Astrocyte of the spinal cord (primary cell): ENCODE measurements around the gene LRSAM1.

ENCODE experiments used
- DNase-seq: peaks from one replicate; pipeline ENCODE4 v3.0.0; 2011; ENCODE audit warnings: low read depth, low spot score
- H3K4me3 ChIP-seq: 2 replicates; pipeline ENCODE4 v1.5.1; 2011; ENCODE audit warnings: low read depth, mild to moderate bottlenecking, low read length, moderate library complexity
- in situ Hi-C: cut with HindIII; loops from 2 replicates; pipeline ENCODE4 v1.10.0; 2017; ENCODE audit warnings: low sequenced_read_pairs
- TF ChIP-seq, protein P1 (sequence below): IDR thresholded peaks from 2 replicates; pipeline ENCODE4 v1.5.1; 2012; ENCODE audit warnings: low read depth, mild to moderate bottlenecking, low read length, inconsistent platforms

LRSAM1 gene

DNA sequence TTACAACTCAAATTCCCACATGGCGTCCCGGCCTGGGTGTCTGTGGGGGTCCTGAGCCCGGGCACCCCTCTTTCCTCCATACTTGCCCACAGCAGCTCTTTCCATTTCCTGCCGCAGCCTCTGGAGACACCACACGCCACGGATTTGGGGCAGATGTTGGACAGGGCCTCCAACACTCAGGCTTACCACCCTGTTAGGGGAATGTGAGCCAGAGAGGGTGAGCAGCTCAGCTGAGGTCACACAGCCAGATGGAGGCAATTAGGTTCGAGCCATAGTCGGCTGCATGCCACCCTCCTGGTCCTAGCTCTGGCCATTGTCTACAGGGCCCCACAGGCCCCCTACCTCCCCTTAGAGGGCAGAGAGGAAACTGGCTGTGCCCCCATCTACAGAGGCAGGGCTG, 85.2 kb downstream of the LRSAM1 start:
- DNase-seq = no peak
- TF ChIP-seq, protein P1, sequence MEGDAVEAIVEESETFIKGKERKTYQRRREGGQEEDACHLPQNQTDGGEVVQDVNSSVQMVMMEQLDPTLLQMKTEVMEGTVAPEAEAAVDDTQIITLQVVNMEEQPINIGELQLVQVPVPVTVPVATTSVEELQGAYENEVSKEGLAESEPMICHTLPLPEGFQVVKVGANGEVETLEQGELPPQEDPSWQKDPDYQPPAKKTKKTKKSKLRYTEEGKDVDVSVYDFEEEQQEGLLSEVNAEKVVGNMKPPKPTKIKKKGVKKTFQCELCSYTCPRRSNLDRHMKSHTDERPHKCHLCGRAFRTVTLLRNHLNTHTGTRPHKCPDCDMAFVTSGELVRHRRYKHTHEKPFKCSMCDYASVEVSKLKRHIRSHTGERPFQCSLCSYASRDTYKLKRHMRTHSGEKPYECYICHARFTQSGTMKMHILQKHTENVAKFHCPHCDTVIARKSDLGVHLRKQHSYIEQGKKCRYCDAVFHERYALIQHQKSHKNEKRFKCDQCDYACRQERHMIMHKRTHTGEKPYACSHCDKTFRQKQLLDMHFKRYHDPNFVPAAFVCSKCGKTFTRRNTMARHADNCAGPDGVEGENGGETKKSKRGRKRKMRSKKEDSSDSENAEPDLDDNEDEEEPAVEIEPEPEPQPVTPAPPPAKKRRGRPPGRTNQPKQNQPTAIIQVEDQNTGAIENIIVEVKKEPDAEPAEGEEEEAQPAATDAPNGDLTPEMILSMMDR = no peak
- H3K4me3 ChIP-seq = no peak overlapping the region
- in situ Hi-C loops = no loop called here

DNA sequence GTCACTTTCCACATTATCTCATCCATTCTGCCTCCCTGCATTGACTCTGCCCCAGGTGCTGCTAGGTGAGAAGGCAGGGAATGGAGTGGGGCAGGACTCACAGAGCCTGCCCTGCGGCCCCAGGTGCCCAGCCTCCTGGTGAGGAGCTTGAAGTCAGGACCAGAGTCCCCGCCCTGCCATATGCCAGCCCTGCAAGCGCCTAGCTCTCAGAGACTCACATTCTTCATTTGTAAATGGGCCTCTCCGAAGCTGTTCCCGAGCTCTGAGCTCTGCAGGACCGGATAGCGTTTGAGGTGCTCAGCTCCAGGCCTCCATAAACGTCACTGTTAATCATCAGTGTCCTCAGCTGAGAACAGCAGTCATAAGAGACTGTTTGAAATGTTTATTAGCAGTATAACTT, 85.7 kb downstream of the LRSAM1 start:
- in situ Hi-C loops = no loop called here
- DNase-seq = peak; percentile 57
- TF ChIP-seq, protein P1 = no peak
- no peak overlapping the region for H3K4me3 ChIP-seq

DNA sequence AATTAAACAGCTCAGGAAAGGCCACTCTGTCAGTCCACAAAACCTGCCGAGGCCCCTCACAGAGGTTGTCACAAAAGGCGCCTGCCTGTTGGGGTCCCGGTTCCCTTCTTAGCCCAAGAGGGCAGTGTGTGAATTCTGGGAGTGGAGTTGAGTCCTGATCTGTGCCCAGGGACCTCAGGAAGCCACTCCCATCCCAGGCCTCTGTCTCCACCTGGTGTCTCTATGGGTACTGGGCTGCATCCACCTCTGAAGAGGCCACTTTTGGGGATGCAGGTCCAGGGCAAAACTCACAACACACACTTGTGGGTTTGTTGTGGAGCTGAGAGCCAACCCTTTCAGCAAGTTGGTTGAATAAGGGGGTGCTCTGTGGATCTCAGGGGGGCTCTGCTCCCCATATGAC, 86.5 kb downstream of the LRSAM1 start:
- in situ Hi-C loops = no loop called here
- TF ChIP-seq, protein P1 = peak; percentile 48
- no peak for DNase-seq
- H3K4me3 ChIP-seq = no peak overlapping the region

DNA sequence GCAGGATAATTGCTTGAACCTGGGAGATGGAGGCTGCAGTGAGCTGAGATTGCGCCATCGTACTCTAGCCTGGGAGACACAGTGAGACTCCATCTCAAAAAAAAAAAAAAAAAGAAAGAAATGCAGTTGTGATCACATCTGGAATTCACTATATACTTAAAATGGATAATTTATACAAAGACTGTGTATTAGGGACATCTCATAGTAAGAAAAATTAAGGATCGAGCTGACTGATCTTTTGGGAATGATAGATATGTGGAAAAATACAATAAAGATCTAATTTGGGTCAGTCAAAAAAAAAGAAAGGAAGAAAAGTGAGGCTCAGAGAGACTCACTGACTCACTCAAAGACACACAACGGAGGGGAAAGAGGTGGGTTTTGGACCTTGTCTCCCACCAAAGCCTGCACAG, 87.5 kb downstream of the LRSAM1 start:
- TF ChIP-seq, protein P1 = no peak
- no peak overlapping the region for H3K4me3 ChIP-seq
- in situ Hi-C loops = no loop called here
- DNase-seq = peak; percentile 44

DNA sequence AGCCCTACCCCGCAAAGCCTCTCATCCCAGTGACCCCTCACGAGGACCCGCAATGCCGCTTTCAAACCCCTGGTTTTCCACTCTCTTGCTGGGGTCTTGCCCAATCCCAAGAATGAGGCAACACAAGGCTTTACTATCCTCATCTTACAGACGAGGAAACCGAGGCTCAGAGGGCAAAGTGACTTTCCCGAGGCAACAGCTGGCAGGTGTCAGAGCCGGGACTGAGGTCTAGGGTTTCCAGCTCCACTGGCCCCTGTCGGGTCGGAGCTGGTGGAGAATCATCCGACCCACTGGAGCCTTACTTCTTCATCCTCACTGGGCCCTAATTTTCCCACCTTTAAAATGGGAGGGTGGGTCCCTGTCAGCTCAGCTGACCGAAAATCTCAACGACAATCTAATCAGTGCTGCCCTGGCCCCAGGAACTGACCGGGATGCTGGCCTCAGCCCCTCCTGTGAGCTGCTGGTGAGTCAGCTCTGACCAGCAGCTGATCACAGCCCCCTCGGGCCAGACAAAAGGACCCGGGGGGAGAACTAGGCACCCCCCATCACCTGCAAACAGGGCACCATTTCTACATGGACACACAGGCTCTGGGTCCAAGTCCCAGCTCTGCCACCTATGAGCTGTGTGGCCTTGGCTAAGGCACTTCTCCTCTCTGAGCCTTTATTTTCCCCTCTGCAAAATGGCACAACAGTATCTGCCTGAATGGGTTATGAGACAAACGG, 88.1 kb downstream of the LRSAM1 start:
- no peak overlapping the region for H3K4me3 ChIP-seq
- no peak for DNase-seq
- in situ Hi-C loops = no loop called here
- TF ChIP-seq, protein P1 = no peak

DNA sequence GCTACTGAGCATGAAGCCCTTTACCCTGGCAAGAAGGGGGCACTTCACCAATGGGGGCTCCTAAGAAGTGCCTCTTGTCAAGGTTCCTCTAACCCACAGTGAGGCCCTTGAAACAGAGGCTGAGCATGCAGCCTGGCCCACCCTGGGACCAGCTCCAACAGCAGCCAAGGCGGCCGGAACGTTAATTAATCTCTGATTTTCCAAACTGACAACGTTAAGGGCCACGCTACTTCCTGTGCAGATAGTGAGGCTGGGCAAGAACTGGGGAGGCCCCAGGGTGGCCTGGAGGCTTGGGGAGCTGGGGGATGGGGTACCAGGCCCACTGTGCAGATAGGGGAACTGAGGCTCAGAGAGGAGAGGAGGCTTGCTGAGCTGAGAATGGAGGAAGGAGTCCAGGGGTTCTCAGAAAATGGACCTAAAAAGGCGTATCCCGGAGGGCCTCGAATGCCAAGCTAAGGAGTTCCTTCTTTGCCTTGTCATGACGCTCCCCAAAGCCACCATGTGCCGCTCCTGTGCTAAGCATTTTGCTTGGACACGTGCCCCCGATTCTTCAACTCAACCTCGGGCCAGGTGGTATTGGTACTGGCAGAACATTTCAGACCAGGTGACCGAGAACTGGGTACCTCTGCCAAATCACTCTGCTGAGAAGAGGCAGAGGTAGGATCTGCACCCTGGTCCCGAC, 88.8 kb downstream of the LRSAM1 start:
- no peak overlapping the region for H3K4me3 ChIP-seq
- TF ChIP-seq, protein P1 = no peak
- DNase-seq = no peak
- in situ Hi-C loops = no loop called here
